ENCODE results near the gene SLC39A13. TPM values are rescaled to one million over a fixed set of nuclear protein-coding genes. Genes with fewer than 3 reads are reported as not detected.

SLC39A13 gene
- total RNA-seq, 1 experiment from 2014 or later: 50.2 TPM

GRCh38 chr11:47387944-47388696 lies 20.3 kb upstream of the SLC39A13 start:
- no peak for DNase-seq (ENCODE audit: low read depth, low spot score)
- POLR2A ChIA-PET: no interaction called here
- TF ChIP-seq REST (IDR thresholded peaks at IDR 0.05; ENCODE audit: insufficient read depth in 1 of 2, low read depth in 2 of 2, low read length in 1 of 2) (no peak), CTCF (IDR thresholded peaks at IDR 0.05) (no peak), POLR2AphosphoS5 (IDR thresholded peaks at IDR 0.05; ENCODE audit: low read depth, low read length) (no peak), TCF7L2 (IDR thresholded peaks at IDR 0.05; ENCODE audit: low read depth, low read length) (no peak), SIN3A (IDR thresholded peaks at IDR 0.05; ENCODE audit: borderline replicate concordance, insufficient read depth, low read depth, low read length) (no peak)
- no peaks in the 10 kb centered on the region for H3K36me3 ChIP-seq (ENCODE audit: control insufficient read depth, insufficient read depth, low read length)
- ATAC-seq: no peak
- H3K27ac ChIP-seq (ENCODE audit: low read length): no peak overlapping the region
- H3K27me3 ChIP-seq (ENCODE audit: control insufficient read depth, insufficient read depth, low read length): no peaks in the 10 kb centered on the region
- CTCF ChIA-PET: no interaction called here
- H3K9me3 ChIP-seq (ENCODE audit: control insufficient read depth, insufficient read depth, low read depth, low read length): no peaks in the 10 kb centered on the region
- intact Hi-C loops (cut with micrococcal nuclease; ENCODE audit: unreplicated experiment) (no loop called here), in situ Hi-C loops (cut with HindIII; ENCODE audit: low pct_unique_long_range_greater_than_20kb, low sequenced_read_pairs) (no loop called here)
- BruUV-seq (replicated peaks): no TSS peak
- H3K4me1 ChIP-seq (ENCODE audit: control insufficient read depth, insufficient read depth, low read length): no peaks in the 10 kb centered on the region
- no peak overlapping the region for H3K4me3 ChIP-seq (ENCODE audit: low read depth in 2 of 2, low read length in 2 of 2)

GRCh38 chr11:47388697-47389576 lies 19.5 kb upstream of the SLC39A13 start:
- ATAC-seq (peak; percentile 31), DNase-seq (ENCODE audit: low read depth, low spot score) (no peak)
- Histone ChIP-seq H3K4me3 (ENCODE audit: low read depth in 2 of 2, low read length in 2 of 2) (no peak overlapping the region), H3K27ac (ENCODE audit: low read length) (no peak overlapping the region), H3K4me1 (ENCODE audit: control insufficient read depth, insufficient read depth, low read length) (no peaks in the 10 kb centered on the region), H3K9me3 (ENCODE audit: control insufficient read depth, insufficient read depth, low read depth, low read length) (no peaks in the 10 kb centered on the region), H3K27me3 (ENCODE audit: control insufficient read depth, insufficient read depth, low read length) (no peaks in the 10 kb centered on the region), H3K36me3 (ENCODE audit: control insufficient read depth, insufficient read depth, low read length) (no peaks in the 10 kb centered on the region)
- in situ Hi-C loops (cut with HindIII; ENCODE audit: low pct_unique_long_range_greater_than_20kb, low sequenced_read_pairs) (no loop called here), intact Hi-C loops (cut with micrococcal nuclease; ENCODE audit: unreplicated experiment) (no loop called here)
- no TSS peak for BruUV-seq (replicated peaks)
- POLR2A ChIA-PET: no interaction called here
- TF ChIP-seq SIN3A (IDR thresholded peaks at IDR 0.05; ENCODE audit: borderline replicate concordance, insufficient read depth, low read depth, low read length) (no peak), REST (IDR thresholded peaks at IDR 0.05; ENCODE audit: insufficient read depth in 1 of 2, low read depth in 2 of 2, low read length in 1 of 2) (no peak), CTCF (IDR thresholded peaks at IDR 0.05) (no peak)
- CTCF ChIA-PET: no interaction called here
